CD4-positive, alpha-beta T cell treated with Interleukin-15 for 1 hour (primary cell): ENCODE measurements around the gene NSD1.
"Not testable (repeated sequence)": the region's sequence is repeated elsewhere in the genome, so short reads cannot be mapped to it uniquely, and the experiment has no call there.

ENCODE experiments used
- DNase-seq: peaks from one replicate; pipeline ENCODE4 v3.0.0-alpha.2; 2020

The NSD1 gene

GRCh38 chr5:177293819-177294581, 160.4 kb downstream of the NSD1 start:
- no peak for DNase-seq

- DNase-seq: no peak
Observed at GRCh38 chr5:177294632-177295031, 161.1 kb downstream of the NSD1 start.

- DNase-seq: no peak
Observed at GRCh38 chr5:177295924-177296323, 162.4 kb downstream of the NSD1 start.

GRCh38 chr5:177296581-177296980, 163.0 kb downstream of the NSD1 start:
- DNase-seq: no peak

GRCh38 chr5:177297922-177298321, 164.3 kb downstream of the NSD1 start:
- DNase-seq: no peak

GRCh38 chr5:177299697-177300096, 166.1 kb downstream of the NSD1 start:
- DNase-seq: no peak

- DNase-seq: peak; percentile 80
Observed at GRCh38 chr5:177300236-177300880, 166.8 kb downstream of the NSD1 start.

GRCh38 chr5:177300951-177301350, 167.4 kb downstream of the NSD1 start:
- DNase-seq: no peak

- no peak for DNase-seq
Observed at GRCh38 chr5:177301503-177302165, 168.1 kb downstream of the NSD1 start.

GRCh38 chr5:177302354-177303110, 169.0 kb downstream of the NSD1 start:
- no peak for DNase-seq

GRCh38 chr5:177303121-177303924, 169.8 kb downstream of the NSD1 start, which contains the start of the genes PRELID1 and RAB24:
PRELID1 (plus strand) TSS chr5:177303799; CDS start chr5:177303986, 187 bp downstream.
RAB24 (minus strand) TSS chr5:177303719; CDS start chr5:177303288, 431 bp downstream.
- DNase-seq: peak; percentile 85

- DNase-seq: no peak
Observed at GRCh38 chr5:177303925-177304391, 170.4 kb downstream of the NSD1 start.

- DNase-seq: no peak
Observed at GRCh38 chr5:177304392-177305119, 171.0 kb downstream of the NSD1 start.

- not testable (repeated sequence) for DNase-seq
Observed at GRCh38 chr5:177306103-177306640, 172.6 kb downstream of the NSD1 start.

- peak; percentile 67 for DNase-seq
Observed at GRCh38 chr5:177306674-177307543, 173.3 kb downstream of the NSD1 start.

- no peak for DNase-seq
Observed at GRCh38 chr5:177307544-177308363, 174.2 kb downstream of the NSD1 start.

- DNase-seq: no peak
Observed at GRCh38 chr5:177308740-177309139, 175.2 kb downstream of the NSD1 start.

- DNase-seq: peak; percentile 73
Observed at GRCh38 chr5:177309351-177310191, 176.0 kb downstream of the NSD1 start.
